H1 (cell line): ENCODE data around the gene CDYL.

ENCODE experiments used
- KDM1A ChIP-seq: fragments of 200-600, 300-600 bp; sonication (generic); IDR thresholded peaks from 2 replicates; pipeline ENCODE4 v1.7.1; 2016; ENCODE audit warnings: mild to moderate bottlenecking, low read length, borderline replicate concordance
- POLR2AphosphoS5 ChIP-seq: IDR thresholded peaks from 2 replicates; pipeline ENCODE4 v1.6.1; 2011; ENCODE audit warnings: low read depth, low read length

GRCh38 chr6:4973415-4973814, 197.2 kb downstream of the CDYL start:
- TF ChIP-seq POLR2AphosphoS5 (no peak), KDM1A (no peak)
